ENCODE measurements around the gene COX10. TPM values are rescaled to one million over a fixed set of nuclear protein-coding genes. Genes with fewer than 3 reads are reported as not detected.

COX10 gene
- total RNA-seq, 1 donor from 2014 or later = 18.4 TPM

- Mint-ChIP-seq H3K9me3 (peaks cover 21% of the 10 kb centered on the region), H3K36me3 (peaks cover 20% of the 10 kb centered on the region), H3K4me3 (no peak overlapping the region), H3K27ac (no peak overlapping the region), H3K4me1 (peaks cover 8% of the 10 kb centered on the region), H3K27me3 (ENCODE audit: low read depth) (no peaks in the 10 kb centered on the region)
- no peak for DNase-seq (ENCODE audit: low spot score in 2 of 2, unreplicated experiment in 2 of 2)
- TF ChIP-seq, protein P1, sequence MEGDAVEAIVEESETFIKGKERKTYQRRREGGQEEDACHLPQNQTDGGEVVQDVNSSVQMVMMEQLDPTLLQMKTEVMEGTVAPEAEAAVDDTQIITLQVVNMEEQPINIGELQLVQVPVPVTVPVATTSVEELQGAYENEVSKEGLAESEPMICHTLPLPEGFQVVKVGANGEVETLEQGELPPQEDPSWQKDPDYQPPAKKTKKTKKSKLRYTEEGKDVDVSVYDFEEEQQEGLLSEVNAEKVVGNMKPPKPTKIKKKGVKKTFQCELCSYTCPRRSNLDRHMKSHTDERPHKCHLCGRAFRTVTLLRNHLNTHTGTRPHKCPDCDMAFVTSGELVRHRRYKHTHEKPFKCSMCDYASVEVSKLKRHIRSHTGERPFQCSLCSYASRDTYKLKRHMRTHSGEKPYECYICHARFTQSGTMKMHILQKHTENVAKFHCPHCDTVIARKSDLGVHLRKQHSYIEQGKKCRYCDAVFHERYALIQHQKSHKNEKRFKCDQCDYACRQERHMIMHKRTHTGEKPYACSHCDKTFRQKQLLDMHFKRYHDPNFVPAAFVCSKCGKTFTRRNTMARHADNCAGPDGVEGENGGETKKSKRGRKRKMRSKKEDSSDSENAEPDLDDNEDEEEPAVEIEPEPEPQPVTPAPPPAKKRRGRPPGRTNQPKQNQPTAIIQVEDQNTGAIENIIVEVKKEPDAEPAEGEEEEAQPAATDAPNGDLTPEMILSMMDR (IDR thresholded peaks at IDR 0.05; ENCODE audit: unreplicated experiment) = no peak
Observed at GRCh38 chr17:14060706-14061105, 8.6 kb upstream of the COX10 start.

DNA sequence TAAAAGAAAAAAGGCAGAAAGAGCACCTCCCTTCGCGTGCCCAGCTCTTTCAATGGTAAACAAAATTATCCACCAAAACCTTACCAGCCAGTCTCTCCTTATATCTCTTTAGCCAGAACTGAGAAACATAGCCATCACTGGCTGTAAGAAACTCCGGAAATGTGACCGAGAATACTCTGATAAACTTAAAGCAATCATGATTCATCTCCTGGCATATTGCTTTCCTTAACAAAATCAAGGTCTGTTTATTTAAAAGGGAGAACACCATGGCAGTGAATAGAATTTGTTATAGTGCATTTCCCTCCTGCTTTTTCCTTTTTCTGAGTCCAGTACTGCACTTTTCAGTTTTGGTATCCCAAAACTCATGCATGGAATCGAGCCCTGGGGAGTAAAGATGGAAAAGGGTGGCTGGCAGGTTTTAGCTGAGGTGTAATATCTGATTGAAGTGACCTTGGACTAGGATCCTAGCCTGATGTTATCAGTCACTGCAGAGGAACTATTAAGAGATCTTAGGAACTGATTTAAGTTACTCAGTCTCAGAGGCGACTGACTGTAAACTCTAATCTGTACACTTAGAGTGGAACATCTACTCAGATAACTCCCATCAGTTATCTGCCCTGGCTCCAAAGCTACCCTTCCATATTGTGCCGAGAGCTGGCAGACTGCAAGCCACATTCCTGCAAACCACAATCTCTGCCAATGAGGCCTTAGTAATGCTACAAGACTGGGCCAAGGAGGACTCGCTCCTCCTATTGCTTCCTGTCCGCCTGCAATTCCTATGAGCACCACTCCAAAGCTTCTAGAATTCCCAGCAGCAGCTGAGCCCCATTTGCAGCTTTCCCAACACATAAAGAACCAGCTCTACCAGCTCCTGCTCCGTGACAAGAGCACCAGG is 7.4 kb upstream of the COX10 start:
- no peak for DNase-seq (ENCODE audit: low spot score in 2 of 2, unreplicated experiment in 2 of 2)
- H3K9me3 Mint-ChIP-seq = peaks cover 24% of the 10 kb centered on the region
- H3K27me3 Mint-ChIP-seq (ENCODE audit: low read depth) = no peaks in the 10 kb centered on the region
- H3K27ac Mint-ChIP-seq = peak overlapping the region; percentile 10
- H3K36me3 Mint-ChIP-seq = peaks cover 23% of the 10 kb centered on the region
- no peak overlapping the region for H3K4me3 Mint-ChIP-seq
- TF ChIP-seq, protein P1 (IDR thresholded peaks at IDR 0.05; ENCODE audit: unreplicated experiment) = no peak
- H3K4me1 Mint-ChIP-seq = peaks cover 8% of the 10 kb centered on the region

DNA sequence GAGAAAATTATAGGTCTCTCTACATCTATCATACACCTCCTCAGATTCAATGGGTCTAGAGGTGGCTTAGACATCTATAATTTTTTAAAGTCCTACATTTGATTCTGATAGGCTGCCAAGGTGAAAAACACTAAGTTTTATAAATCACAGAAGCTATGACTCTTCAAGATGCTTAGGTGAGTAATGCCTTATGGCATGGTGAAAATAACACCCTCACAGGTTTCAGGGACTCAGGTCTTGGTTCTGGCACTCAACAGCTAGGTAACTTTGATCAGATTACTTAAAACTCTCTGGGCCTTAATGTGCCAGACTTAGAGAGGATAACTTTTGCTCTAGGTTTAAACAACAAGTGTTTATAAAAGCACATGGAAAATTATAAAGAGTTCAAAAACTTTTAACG is 2.0 kb upstream of the COX10 start:
- Mint-ChIP-seq H3K36me3 (peaks cover 15% of the 10 kb centered on the region), H3K4me3 (no peak overlapping the region)

DNA sequence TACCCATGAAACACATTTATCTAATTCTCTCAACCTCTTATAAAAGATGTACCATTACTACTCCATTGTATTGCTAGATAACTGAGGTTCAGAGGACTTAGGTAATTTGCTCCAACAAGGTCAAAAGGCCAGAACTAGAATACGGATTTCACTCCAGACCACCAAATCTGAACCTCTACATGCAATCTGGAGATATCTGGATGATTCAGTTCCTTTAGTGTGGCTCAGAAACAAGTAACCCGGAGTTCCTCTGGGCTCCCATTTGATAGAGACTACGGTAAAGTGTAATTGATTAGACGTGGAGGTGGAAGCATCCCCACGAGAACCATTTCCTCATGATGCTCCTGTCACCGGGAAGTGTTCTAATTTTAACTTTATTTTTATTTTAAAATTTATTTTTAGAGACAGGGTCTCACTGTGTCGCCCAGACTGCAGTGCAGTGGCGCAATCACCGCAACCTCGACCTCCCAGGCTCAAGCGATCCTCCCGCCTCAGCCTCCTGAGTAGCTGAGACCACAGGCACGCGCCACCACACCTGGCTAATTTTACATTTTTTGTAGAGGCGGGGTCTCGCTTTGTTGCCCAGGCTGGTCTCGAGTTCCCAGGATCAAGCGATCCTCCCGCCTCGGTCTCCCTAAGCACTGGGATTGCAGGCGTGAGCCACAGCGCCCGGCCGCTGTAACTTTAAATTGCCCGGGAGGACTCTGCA is 608 bp upstream of the COX10 start:
- H3K27me3 Mint-ChIP-seq (ENCODE audit: low read depth) = no peaks in the 10 kb centered on the region

More for the DNA sequence above, 2.0 kb upstream of the COX10 start:
- DNase-seq (ENCODE audit: low spot score in 2 of 2, unreplicated experiment in 2 of 2) = no peak
- peaks cover 23% of the 10 kb centered on the region for H3K9me3 Mint-ChIP-seq
- H3K27me3 Mint-ChIP-seq (ENCODE audit: low read depth) = no peaks in the 10 kb centered on the region
- H3K4me1 Mint-ChIP-seq = peaks cover 35% of the 10 kb centered on the region
- TF ChIP-seq, protein P1 (IDR thresholded peaks at IDR 0.05; ENCODE audit: unreplicated experiment) = no peak
- H3K27ac Mint-ChIP-seq = no peak overlapping the region

DNA sequence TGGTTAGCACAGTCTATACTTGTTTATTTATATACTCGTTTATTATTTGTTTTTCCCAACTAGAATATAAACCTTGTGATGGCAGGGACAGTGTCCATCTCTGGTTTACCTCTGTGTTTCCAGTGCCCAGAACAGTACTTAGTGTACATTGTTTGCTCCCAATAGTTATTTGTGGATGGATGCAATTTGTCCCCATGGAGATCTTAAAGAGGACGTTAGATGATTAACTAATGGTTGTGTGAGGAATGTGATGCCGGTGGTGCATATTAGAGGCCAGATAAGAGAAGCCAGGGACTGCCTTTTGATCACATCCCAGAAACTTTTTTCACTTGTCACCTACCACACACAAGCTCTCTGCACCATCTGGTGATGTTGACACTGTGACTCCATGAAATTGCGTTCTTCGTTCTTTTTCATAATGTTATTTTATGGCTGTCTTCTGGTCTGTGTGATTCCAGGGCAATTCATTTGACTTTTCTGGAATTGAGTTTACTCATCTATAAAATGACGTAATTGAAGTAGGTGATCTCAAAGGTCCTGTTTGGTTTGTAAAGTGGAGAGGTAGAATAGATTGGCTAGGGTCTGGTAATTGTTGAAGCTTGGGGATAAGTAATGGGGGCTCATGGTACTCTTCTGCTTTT is 1.2 kb downstream of the COX10 start:
- DNase-seq (ENCODE audit: low spot score in 2 of 2, unreplicated experiment in 2 of 2) = no peak
- TF ChIP-seq, protein P1 (IDR thresholded peaks at IDR 0.05; ENCODE audit: unreplicated experiment) = no peak
- Mint-ChIP-seq H3K4me3 (peak overlapping the region; percentile 97), H3K27me3 (ENCODE audit: low read depth) (no peaks in the 10 kb centered on the region), H3K36me3 (peaks cover 14% of the 10 kb centered on the region), H3K9me3 (peaks cover 10% of the 10 kb centered on the region), H3K4me1 (peaks cover 32% of the 10 kb centered on the region), H3K27ac (no peak overlapping the region)

More for the DNA sequence above, 608 bp upstream of the COX10 start:
- Mint-ChIP-seq H3K36me3 (peaks cover 15% of the 10 kb centered on the region), H3K27ac (peak overlapping the region; percentile 97), H3K4me3 (peak overlapping the region; percentile 97), H3K9me3 (peaks cover 23% of the 10 kb centered on the region), H3K4me1 (peaks cover 32% of the 10 kb centered on the region)
- TF ChIP-seq, protein P1 (IDR thresholded peaks at IDR 0.05; ENCODE audit: unreplicated experiment) = no peak
- DNase-seq (ENCODE audit: low spot score in 2 of 2, unreplicated experiment in 2 of 2) = no peak

Data from mesothelial cell of epicardium (in vitro differentiated cells).